GM23248 (cell line): ENCODE results near the gene ALDOA.

Experiments used
- EZH2 ChIP-seq: fragments of 200-600 bp; sonication (generic); IDR thresholded peaks from 2 replicates; pipeline ENCODE4 v1.6.1; 2018; ENCODE audit warnings: antibody characterized with exemption, mild to moderate bottlenecking; ENCODE audit not compliant: insufficient read depth, poor library complexity, severe bottlenecking
- EZH2phosphoT487 ChIP-seq: fragments of 200-600 bp; sonication (generic); IDR thresholded peaks from 2 replicates; pipeline ENCODE4 v1.6.1; 2018; ENCODE audit warnings: antibody characterized with exemption, moderate library complexity, mild to moderate bottlenecking, low read depth; ENCODE audit not compliant: insufficient read depth

DNA sequence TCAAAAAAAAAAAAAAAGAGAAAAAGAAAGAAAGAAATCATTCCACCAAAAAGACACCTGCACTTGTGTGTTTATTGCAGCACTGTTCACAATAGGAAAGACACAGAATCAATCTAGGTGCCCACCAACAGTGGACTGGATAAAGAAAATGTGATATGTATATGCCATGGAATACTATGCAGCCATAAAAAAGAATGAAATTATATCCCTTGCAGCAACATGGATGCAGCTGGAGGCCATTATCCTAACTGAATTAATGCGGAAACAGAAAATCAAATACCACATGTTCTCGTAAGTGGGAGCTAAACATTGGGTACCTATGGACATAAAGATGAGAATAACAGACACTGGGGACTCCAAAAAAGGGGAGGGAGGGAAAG is 48.3 kb upstream of the ALDOA start:
- TF ChIP-seq EZH2phosphoT487 (no peak), EZH2 (no peak)
